NCI-H774 (cell line): ENCODE data around the gene USP25.

Source experiments
- DNase-seq: peaks from one replicate; lab custom pipeline; 2025; lab: John Stamatoyannopoulos, UW

Gene USP25

DNA sequence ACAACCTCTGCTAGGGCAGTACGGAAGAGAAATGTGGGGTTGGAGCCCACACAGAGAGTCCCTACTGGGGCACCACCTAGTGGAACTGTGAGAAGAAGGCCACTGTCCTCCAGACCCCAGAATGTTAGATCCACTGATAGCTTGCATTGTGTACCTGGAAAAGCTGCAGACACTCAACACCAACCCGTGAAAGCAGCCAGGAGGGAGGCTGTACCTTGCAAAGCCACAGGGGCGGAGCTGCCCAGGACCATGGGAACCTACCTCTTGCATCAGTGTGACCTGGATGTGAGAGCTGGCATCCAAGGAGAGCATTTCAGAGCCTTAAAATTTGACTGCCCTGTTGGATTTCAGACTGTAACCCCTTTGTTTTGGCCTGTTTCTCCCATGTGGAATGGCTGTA lies 85.5 kb downstream of the USP25 start:
- DNase-seq: no peak

GRCh38 chr21:15820327-15820726 lies 90.5 kb downstream of the USP25 start:
- no peak for DNase-seq

DNA sequence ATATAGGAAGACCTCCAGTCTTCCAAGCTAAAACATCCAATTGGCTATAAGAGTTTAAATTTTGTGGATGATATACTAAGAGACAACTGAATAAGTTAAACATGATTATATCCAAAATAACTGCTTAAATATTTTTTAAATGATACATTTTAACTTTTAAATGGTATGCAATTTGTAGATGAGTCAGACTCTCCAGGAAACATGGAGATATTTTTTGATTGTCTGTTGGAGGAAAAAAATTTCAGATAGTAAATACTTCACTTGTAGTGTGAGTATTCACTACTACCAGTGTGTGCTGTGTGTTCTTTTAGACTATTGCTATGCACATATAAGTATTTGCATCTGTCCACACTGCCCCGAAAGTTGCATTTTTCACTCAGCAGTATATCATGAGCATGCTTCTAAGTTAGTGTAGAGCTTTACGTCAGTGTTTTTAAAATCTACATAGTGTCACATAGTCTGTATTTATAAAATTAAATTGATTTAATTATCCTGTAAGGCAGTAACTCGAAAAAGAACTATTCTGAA lies 91.1 kb downstream of the USP25 start:
- DNase-seq: no peak

- DNase-seq: no peak
These were observed 93.8 kb downstream of the USP25 start for GRCh38 chr21:15823486-15824150.

- no peak for DNase-seq
These were observed 95.9 kb downstream of the USP25 start for GRCh38 chr21:15825700-15826099.

GRCh38 chr21:15826147-15826780 lies 96.5 kb downstream of the USP25 start:
- DNase-seq: no peak

DNA sequence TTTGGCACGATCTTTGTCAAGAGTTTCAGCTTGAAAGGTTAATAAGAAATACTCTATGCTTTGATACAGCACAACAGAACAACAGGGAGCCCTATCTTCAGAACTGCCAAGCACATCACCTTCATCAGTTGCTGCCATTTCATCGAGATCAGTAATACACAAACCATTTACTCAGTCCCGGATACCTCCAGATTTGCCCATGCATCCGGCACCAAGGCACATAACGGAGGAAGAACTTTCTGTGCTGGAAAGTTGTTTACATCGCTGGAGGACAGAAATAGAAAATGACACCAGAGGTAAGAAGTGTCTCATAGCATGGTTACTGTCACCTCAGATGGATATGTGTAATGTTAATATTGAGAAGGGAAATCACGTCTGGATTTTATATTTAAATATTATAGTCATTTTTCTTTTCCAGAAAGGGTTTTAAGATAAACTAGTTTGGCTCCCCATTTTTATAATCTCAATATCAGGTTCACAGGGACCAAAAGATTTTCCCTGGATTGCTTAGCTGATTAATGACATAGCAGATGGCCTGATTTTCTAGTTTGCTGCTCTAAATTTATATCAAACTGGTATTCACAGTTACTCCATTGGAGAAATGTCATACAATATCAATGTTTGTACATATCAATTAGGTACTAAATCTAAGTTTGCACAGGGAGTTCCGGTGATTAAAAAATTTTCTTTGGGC lies 97.3 kb downstream of the USP25 start:
- no peak for DNase-seq

- no peak for DNase-seq
These were observed 101.7 kb downstream of the USP25 start for GRCh38 chr21:15831497-15831896.

- no peak for DNase-seq
These were observed 107.9 kb downstream of the USP25 start for GRCh38 chr21:15837645-15838044.

GRCh38 chr21:15839026-15839425 lies 109.2 kb downstream of the USP25 start:
- no peak for DNase-seq

GRCh38 chr21:15839601-15840000 lies 109.8 kb downstream of the USP25 start:
- no peak for DNase-seq

DNA sequence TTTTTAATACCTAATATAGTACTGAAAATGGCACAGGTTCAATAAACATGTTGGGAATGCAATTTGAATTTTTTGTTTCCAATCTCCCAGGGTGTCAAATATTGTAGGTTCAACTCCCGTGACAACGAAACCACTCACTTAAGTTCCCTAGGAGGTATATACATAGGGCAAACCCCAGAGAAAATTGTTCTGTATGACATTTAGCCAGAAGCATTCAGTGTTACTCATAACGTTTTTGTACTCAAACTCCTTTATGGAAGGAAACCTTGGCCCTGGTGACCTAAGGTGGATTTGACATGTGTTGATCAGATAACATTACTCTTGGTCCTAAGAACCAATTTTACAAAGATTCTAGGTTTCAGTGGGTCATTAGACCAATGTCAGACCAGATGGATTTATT lies 110.6 kb downstream of the USP25 start:
- DNase-seq: no peak

DNA sequence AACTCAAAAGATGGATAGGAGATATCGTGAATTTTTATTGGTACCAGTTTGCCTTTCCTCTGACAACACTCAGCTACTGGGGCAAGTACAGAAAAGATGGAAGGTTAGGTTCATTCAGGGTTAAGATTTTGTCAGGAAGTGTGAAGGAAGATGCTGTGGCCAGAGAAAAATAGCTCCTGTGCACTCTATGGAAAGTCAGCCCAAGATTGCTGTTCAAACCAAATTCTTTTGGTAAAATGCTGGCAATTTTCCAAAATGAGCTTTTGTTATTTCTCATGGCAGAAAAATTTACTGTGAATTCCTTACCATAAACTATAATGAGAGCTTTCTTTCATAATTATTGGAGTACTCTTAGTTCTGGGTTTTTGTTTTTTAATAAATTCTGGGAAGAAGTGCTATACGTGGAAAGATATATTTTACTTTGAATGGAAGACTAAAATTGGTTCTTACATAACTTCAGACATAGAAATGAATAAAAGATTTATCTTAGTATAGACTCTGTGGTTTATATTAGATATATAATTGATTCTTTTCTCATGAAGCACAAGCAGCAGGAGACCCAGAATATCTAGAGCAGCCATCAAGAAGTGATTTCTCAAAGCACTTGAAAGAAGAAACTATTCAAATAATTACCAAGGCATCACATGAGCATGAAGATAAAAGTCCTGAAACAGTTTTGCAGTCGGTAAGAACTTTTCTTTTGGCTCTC lies 112.2 kb downstream of the USP25 start:
- DNase-seq: no peak

- no peak for DNase-seq
These were observed 112.7 kb downstream of the USP25 start for GRCh38 chr21:15842565-15842880.

DNA sequence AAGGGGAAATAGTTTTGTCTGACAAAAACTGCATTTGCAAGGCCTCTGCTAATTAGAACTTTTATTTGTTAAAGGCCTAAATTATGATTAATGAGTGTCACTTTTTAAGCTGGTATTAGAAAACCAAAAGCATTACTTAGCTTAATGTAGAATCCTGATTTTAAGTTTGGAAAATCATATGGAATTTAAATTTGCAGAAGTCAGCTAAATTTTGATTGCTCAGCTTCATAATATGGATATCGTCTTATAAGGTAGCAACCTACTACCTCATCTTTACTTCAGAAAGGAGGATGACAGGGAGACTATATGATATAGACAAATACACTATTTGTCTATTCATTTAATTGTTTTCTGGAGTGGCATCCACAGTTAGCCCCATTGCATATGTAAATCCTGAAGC lies 114.0 kb downstream of the USP25 start:
- DNase-seq: no peak

GRCh38 chr21:15848634-15849560 lies 119.1 kb downstream of the USP25 start:
- DNase-seq: no peak

- no peak for DNase-seq
These were observed 120.1 kb downstream of the USP25 start for GRCh38 chr21:15849927-15850326.

DNA sequence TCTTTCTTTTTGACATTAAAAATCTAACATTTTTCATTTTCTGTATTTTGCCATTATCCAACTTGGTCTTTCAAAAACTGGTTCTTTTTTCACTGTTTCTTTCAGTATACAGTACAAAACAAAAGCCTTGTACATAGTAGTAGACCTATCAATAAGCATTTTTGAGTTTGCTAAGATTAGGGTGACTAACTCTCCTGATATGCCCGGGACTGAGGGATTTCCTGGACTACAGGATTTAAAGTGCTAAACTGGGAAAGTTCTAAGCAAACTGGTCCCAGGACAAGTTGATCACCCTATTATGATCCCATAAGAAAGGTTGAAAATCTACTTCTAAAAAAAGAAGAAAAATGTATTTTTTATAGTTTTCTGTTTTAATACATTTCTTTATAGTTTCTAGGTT lies 120.9 kb downstream of the USP25 start:
- no peak for DNase-seq

- DNase-seq: no peak
These were observed 122.4 kb downstream of the USP25 start for GRCh38 chr21:15852146-15852545.

GRCh38 chr21:15853126-15853525 lies 123.3 kb downstream of the USP25 start:
- DNase-seq: no peak

- DNase-seq: no peak
These were observed 127.0 kb downstream of the USP25 start for GRCh38 chr21:15856813-15857212.

GRCh38 chr21:15857740-15858139 lies 128.0 kb downstream of the USP25 start:
- no peak for DNase-seq
